Mammary epithelial cell (primary cell): ENCODE measurements around the gene URI1.

Experiments
- EZH2 ChIP-seq: IDR thresholded peaks from 2 replicates; pipeline ENCODE4 v1.6.1; 2012; ENCODE audit warnings: low read length, inconsistent platforms, borderline replicate concordance
- TF ChIP-seq, protein P1 (sequence below), 2 donors: IDR thresholded peaks in 1 of 2; conservative IDR thresholded peaks in 1 of 2; 2 replicates each; pipeline ENCODE4 v1.5.1; 2011 to 2012; ENCODE audit warnings: inconsistent platforms in 2 of 2, low read length in 2 of 2, mild to moderate bottlenecking in 2 of 2, control low read depth in 1 of 2, low read depth in 1 of 2; ENCODE audit not compliant: insufficient read depth in 1 of 2; ENCODE audit errors: extremely low read depth in 1 of 2

DNA sequence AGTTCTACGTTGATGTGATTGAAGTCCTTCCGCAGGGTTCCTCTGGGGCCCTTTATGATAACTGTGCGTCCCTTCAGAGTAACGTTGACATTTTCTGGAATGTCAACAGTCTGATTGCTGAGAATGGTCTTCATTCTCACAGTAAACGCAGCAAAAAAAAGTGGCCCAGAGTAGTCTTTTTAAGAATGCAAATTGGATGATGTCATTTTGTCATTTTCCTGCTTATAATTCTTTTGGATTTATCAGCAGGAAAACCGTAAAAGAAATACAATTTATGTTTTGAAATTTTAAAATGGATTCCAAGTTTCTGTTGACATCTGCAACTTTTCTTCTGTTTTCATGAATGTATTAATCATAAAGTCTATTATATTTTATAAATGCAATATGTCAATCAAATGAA is 14.8 kb downstream of the URI1 start:
- no peak for TF ChIP-seq EZH2
- TF ChIP-seq, protein P1, sequence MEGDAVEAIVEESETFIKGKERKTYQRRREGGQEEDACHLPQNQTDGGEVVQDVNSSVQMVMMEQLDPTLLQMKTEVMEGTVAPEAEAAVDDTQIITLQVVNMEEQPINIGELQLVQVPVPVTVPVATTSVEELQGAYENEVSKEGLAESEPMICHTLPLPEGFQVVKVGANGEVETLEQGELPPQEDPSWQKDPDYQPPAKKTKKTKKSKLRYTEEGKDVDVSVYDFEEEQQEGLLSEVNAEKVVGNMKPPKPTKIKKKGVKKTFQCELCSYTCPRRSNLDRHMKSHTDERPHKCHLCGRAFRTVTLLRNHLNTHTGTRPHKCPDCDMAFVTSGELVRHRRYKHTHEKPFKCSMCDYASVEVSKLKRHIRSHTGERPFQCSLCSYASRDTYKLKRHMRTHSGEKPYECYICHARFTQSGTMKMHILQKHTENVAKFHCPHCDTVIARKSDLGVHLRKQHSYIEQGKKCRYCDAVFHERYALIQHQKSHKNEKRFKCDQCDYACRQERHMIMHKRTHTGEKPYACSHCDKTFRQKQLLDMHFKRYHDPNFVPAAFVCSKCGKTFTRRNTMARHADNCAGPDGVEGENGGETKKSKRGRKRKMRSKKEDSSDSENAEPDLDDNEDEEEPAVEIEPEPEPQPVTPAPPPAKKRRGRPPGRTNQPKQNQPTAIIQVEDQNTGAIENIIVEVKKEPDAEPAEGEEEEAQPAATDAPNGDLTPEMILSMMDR (conservative IDR thresholded peaks at IDR 0.05 in 1 of 2, IDR thresholded peaks at IDR 0.05 in 1 of 2; ENCODE audit: extremely low read depth in 1 of 2, insufficient read depth in 1 of 2, low read depth in 1 of 2, low read length in 2 of 2), result no peak
